ENCODE data around the gene ELP4. TPM values are rescaled to one million over a fixed set of nuclear protein-coding genes. Genes with fewer than 3 reads are reported as not detected.
"Not testable (repeated sequence)": the region's sequence is repeated elsewhere in the genome, so short reads cannot be mapped to it uniquely, and the experiment has no call there.

ELP4 gene
- 20.3 and 21.1 TPM in 2 replicates for total RNA-seq (2014; rRNA removed)
- 6.2 TPM for polyA plus RNA-seq (2012)

- DNase-seq (ENCODE audit: low read depth): peak; percentile 92
Measured at GRCh38 chr11:31509429-31510345, at the start of gene ELP4, which contains the start of gene IMMP1L. Gene ELP4, plus strand, starts transcription at chr11:31509767. Its CDS starts 18 bp downstream, at chr11:31509785. Gene IMMP1L, minus strand, starts transcription at chr11:31509622. Its CDS starts 46,346 bp downstream, at chr11:31463276.

- no peak for DNase-seq (ENCODE audit: low read depth)
Measured at GRCh38 chr11:31464436-31464835, 45.1 kb upstream of the ELP4 start.

GRCh38 chr11:31474083-31474482, 35.5 kb upstream of the ELP4 start:
- no peak for DNase-seq (ENCODE audit: low read depth)

GRCh38 chr11:31477528-31478222, 31.9 kb upstream of the ELP4 start:
- no peak for DNase-seq (ENCODE audit: low read depth)

- DNase-seq (ENCODE audit: low read depth): no peak
Measured at GRCh38 chr11:31478223-31478590, 31.4 kb upstream of the ELP4 start.

GRCh38 chr11:31479066-31479465, 30.5 kb upstream of the ELP4 start:
- no peak for DNase-seq (ENCODE audit: low read depth)

- no peak for DNase-seq (ENCODE audit: low read depth)
Measured at GRCh38 chr11:31480930-31481329, 28.6 kb upstream of the ELP4 start.

- no peak for DNase-seq (ENCODE audit: low read depth)
Measured at GRCh38 chr11:31484497-31484896, 25.1 kb upstream of the ELP4 start.

GRCh38 chr11:31487848-31488247, 21.7 kb upstream of the ELP4 start:
- DNase-seq (ENCODE audit: low read depth): peak; percentile 43

GRCh38 chr11:31492320-31492913, 17.1 kb upstream of the ELP4 start:
- DNase-seq (ENCODE audit: low read depth): peak; percentile 27

- no peak for DNase-seq (ENCODE audit: low read depth)
Measured at GRCh38 chr11:31493235-31493634, 16.3 kb upstream of the ELP4 start.

- not testable (repeated sequence) for DNase-seq (ENCODE audit: low read depth)
Measured at GRCh38 chr11:31493762-31494161, 15.8 kb upstream of the ELP4 start.

GRCh38 chr11:31499576-31500178, 9.9 kb upstream of the ELP4 start:
- DNase-seq (ENCODE audit: low read depth): peak; percentile 30

- peak; percentile 3 for DNase-seq (ENCODE audit: low read depth)
Measured at GRCh38 chr11:31500560-31500959, 9.0 kb upstream of the ELP4 start.

GRCh38 chr11:31509051-31509428, 527 bp upstream of the ELP4 start:
- no peak for DNase-seq (ENCODE audit: low read depth)

GRCh38 chr11:31512117-31512516, 2.5 kb downstream of the ELP4 start:
- no peak for DNase-seq (ENCODE audit: low read depth)

GRCh38 chr11:31521497-31522150, 12.1 kb downstream of the ELP4 start:
- no peak for DNase-seq (ENCODE audit: low read depth)

- no peak for DNase-seq (ENCODE audit: low read depth)
Measured at GRCh38 chr11:31529189-31529588, 19.6 kb downstream of the ELP4 start.

GRCh38 chr11:31529701-31530100, 20.1 kb downstream of the ELP4 start:
- no peak for DNase-seq (ENCODE audit: low read depth)

- no peak for DNase-seq (ENCODE audit: low read depth)
Measured at GRCh38 chr11:31531293-31531692, 21.7 kb downstream of the ELP4 start.

GRCh38 chr11:31535479-31535878, 25.9 kb downstream of the ELP4 start:
- DNase-seq (ENCODE audit: low read depth): no peak
